H9 (cell line): Measurements from ENCODE around the gene WWC2. TPM values are rescaled to one million over a fixed set of nuclear protein-coding genes. Genes with fewer than 3 reads are reported as not detected.

Experiments
- DNase-seq: peaks from one replicate; pipeline ENCODE4 v3.0.0-alpha.2; 2017
- H2AFZ ChIP-seq: one replicate; pipeline ENCODE4 v1.6.1; 2013; ENCODE audit warnings: mild to moderate bottlenecking, low read length, control low read depth, moderate library complexity
- H2AK5ac ChIP-seq: 2 replicates; pipeline ENCODE4 v1.6.1; 2013; ENCODE audit warnings: low read length, control low read depth, mixed read lengths; ENCODE audit not compliant: insufficient read length
- H2BK120ac ChIP-seq: one replicate; pipeline ENCODE4 v1.6.1; 2013; ENCODE audit warnings: low read depth, mild to moderate bottlenecking, low read length, control low read depth, inconsistent platforms; ENCODE audit not compliant: poor library complexity, severe bottlenecking
- H2BK12ac ChIP-seq: 2 replicates; pipeline ENCODE4 v1.6.1; 2013; ENCODE audit warnings: low read length, control low read depth, mixed read lengths, low read depth; ENCODE audit not compliant: insufficient read length
- H2BK15ac ChIP-seq: 2 replicates; pipeline ENCODE4 v1.6.1; 2013; ENCODE audit warnings: low read depth, low read length, control low read depth
- H2BK20ac ChIP-seq: one replicate; pipeline ENCODE4 v1.6.1; 2013; ENCODE audit warnings: low read depth, mild to moderate bottlenecking, low read length, control low read depth, inconsistent platforms; ENCODE audit not compliant: poor library complexity, severe bottlenecking
- H2BK5ac ChIP-seq: 2 replicates; pipeline ENCODE4 v1.6.1; 2013; ENCODE audit warnings: low read length, control low read depth, mixed read lengths; ENCODE audit not compliant: insufficient read length
- H3K14ac ChIP-seq: 2 replicates; pipeline ENCODE4 v1.6.1; 2013; ENCODE audit warnings: low read length, control low read depth; ENCODE audit not compliant: insufficient read depth
- H3K18ac ChIP-seq: 2 replicates; pipeline ENCODE4 v1.6.1; 2013; ENCODE audit warnings: low read depth, mild to moderate bottlenecking, mixed read lengths, low read length, control low read depth; ENCODE audit not compliant: insufficient read length
- H3K23ac ChIP-seq: 2 replicates; pipeline ENCODE4 v1.6.1; 2013; ENCODE audit warnings: low read length, control low read depth, mixed read lengths, low read depth; ENCODE audit not compliant: insufficient read length
- H3K23me2 ChIP-seq: 2 replicates; pipeline ENCODE4 v1.6.1; 2013; ENCODE audit warnings: low read depth, mild to moderate bottlenecking, mixed read lengths, low read length, control low read depth; ENCODE audit not compliant: insufficient read length, poor library complexity, severe bottlenecking
- H3K27ac ChIP-seq: 2 replicates; pipeline ENCODE4 v1.5.1; 2013; ENCODE audit warnings: low read length, control low read depth, mixed read lengths, low read depth; ENCODE audit not compliant: insufficient read length
- H3K27me3 ChIP-seq: 2 replicates; pipeline ENCODE4 v1.6.1; 2013; ENCODE audit warnings: low read length, control low read depth, inconsistent platforms; ENCODE audit not compliant: insufficient read depth
- H3K4ac ChIP-seq: 2 replicates; pipeline ENCODE4 v1.6.1; 2013; ENCODE audit warnings: low read depth, mild to moderate bottlenecking, control low read depth, inconsistent platforms, low read length, moderate library complexity
- H3K4me1 ChIP-seq: 2 replicates; pipeline ENCODE4 v1.6.1; 2013; ENCODE audit warnings: low read length, control low read depth, inconsistent platforms; ENCODE audit not compliant: insufficient read depth
- H3K4me2 ChIP-seq: 2 replicates; pipeline ENCODE4 v1.6.1; 2013; ENCODE audit warnings: low read length, control low read depth, mixed read lengths; ENCODE audit not compliant: insufficient read length, insufficient read depth
- H3K56ac ChIP-seq: 2 replicates; pipeline ENCODE4 v1.6.1; 2013; ENCODE audit warnings: low read depth, mild to moderate bottlenecking, mixed read lengths, low read length, control low read depth; ENCODE audit not compliant: insufficient read length
- H3K79me1 ChIP-seq: 2 replicates; pipeline ENCODE4 v1.6.1; 2013; ENCODE audit warnings: low read depth, mild to moderate bottlenecking, moderate library complexity, low read length, control low read depth, inconsistent platforms; ENCODE audit not compliant: insufficient read depth, poor library complexity, severe bottlenecking
- H3K79me2 ChIP-seq: 2 replicates; pipeline ENCODE4 v1.6.1; 2013; ENCODE audit warnings: low read length, control low read depth, inconsistent platforms; ENCODE audit not compliant: insufficient read depth
- H3K9ac ChIP-seq: 2 replicates; pipeline ENCODE4 v1.6.1; 2013; ENCODE audit warnings: low read length, control low read depth, mixed read lengths; ENCODE audit not compliant: insufficient read length; ENCODE audit errors: extremely low read depth
- H3K9me3 ChIP-seq: one replicate; pipeline ENCODE4 v1.6.1; 2013; ENCODE audit warnings: low read depth, low read length, inconsistent platforms; ENCODE audit not compliant: control insufficient read depth
- H3T11ph ChIP-seq: one replicate; pipeline ENCODE4 v1.6.1; 2013; ENCODE audit warnings: mild to moderate bottlenecking, low read length, control low read depth, inconsistent platforms
- H4K20me1 ChIP-seq: one replicate; pipeline ENCODE4 v1.6.1; 2013; ENCODE audit not compliant: control insufficient read depth, insufficient read length, insufficient read depth
- H4K5ac ChIP-seq: 2 replicates; pipeline ENCODE4 v1.6.1; 2013; ENCODE audit warnings: low read depth, mild to moderate bottlenecking, mixed read lengths, low read length, control low read depth; ENCODE audit not compliant: insufficient read length
- H4K8ac ChIP-seq: replicated peaks from 2 replicates; pipeline ENCODE4 v1.6.1; 2013; ENCODE audit warnings: low read length, control low read depth, mixed read lengths, low read depth; ENCODE audit not compliant: insufficient read length
- H4K91ac ChIP-seq: 2 replicates; pipeline ENCODE4 v1.6.1; 2013; ENCODE audit warnings: low read depth, mild to moderate bottlenecking, moderate library complexity, mixed read lengths, low read length, control low read depth; ENCODE audit not compliant: insufficient read length
- H3K27ac Mint-ChIP-seq, 3 experiments: 2 replicates in 2 of 3; 3 replicates in 1 of 3; pipeline ENCODE4 v1.8.0; 2020 to 2021; ENCODE audit warnings: mixed read lengths in 3 of 3, mild to moderate bottlenecking in 1 of 3, moderate library complexity in 1 of 3
- H3K27me3 Mint-ChIP-seq: 2 replicates; pipeline ENCODE4 v1.8.0; 2021; ENCODE audit warnings: low read depth, mild to moderate bottlenecking, moderate library complexity, mixed read lengths
- H3K36me3 Mint-ChIP-seq, 3 experiments: 2 replicates in 2 of 3; 3 replicates in 1 of 3; pipeline ENCODE4 v1.8.0; 2020 to 2021; ENCODE audit warnings: low read depth in 3 of 3, mixed read lengths in 3 of 3; ENCODE audit not compliant: insufficient read depth in 1 of 3
- H3K4me1 Mint-ChIP-seq, 2 experiments: 2 replicates each; pipeline ENCODE4 v1.8.0; 2020; ENCODE audit warnings: mixed read lengths in 2 of 2
- H3K4me3 Mint-ChIP-seq, 2 experiments: 2 replicates in 1 of 2; 3 replicates in 1 of 2; pipeline ENCODE4 v1.8.0; 2020 to 2021; ENCODE audit warnings: mild to moderate bottlenecking in 2 of 2, mixed read lengths in 2 of 2, moderate library complexity in 1 of 2
- H3K9me3 Mint-ChIP-seq, 2 experiments: 2 replicates in 1 of 2; 3 replicates in 1 of 2; pipeline ENCODE4 v1.8.0; 2020; ENCODE audit warnings: mild to moderate bottlenecking in 2 of 2, mixed read lengths in 2 of 2, moderate library complexity in 1 of 2
- CTCF ChIP-seq: fragments of 200-600 bp; sonication (generic); conservative IDR thresholded peaks from 3 replicates; pipeline ENCODE4 v1.8.0; 2021; ENCODE audit warnings: antibody characterized with exemption, mild to moderate bottlenecking
- WGBS: extraction: QIAGEN DNeasy Blood & Tissue Kit; methylation state at CpG from one replicate; pipeline ENCODE4 v1.1.7; 2013; ENCODE audit warnings: missing lambda C conversion rate, low lambda C conversion rate, mixed read lengths; ENCODE audit not compliant: insufficient read length; ENCODE audit errors: extremely low coverage; 5-methylcytosine and 5-hydroxymethylcytosine counted together
- total RNA-seq: library from RNA; stranded (reverse); gene quantifications from 2 replicates; pipeline ENCODE4 v1.2.1, GENCODE V29; 2021

Gene WWC2
- total RNA-seq, 1 experiment from 2014 or later: 106 TPM

- H3K79me2 ChIP-seq: no peaks in the 10 kb centered on the region
- H3K27me3 ChIP-seq: no peaks in the 10 kb centered on the region
- no peak for DNase-seq
- H3K4ac ChIP-seq: no peak overlapping the region
- no peak overlapping the region for H3K9ac ChIP-seq
- no peak overlapping the region for H2BK12ac ChIP-seq
- no peak overlapping the region for H2AFZ ChIP-seq
- Mint-ChIP-seq H3K27me3 (peaks cover 3% of the 10 kb centered on the region), H3K4me3 (no peak overlapping the region), H3K36me3 (peaks cover 8 to 22% (median 15%) of the 10 kb centered on the region in 3 experiments), H3K4me1 (no peaks in the 10 kb centered on the region), H3K27ac (no peak overlapping the region), H3K9me3 (peaks cover 19 to 22% of the 10 kb centered on the region in 2 experiments)
- H3K14ac ChIP-seq: no peak overlapping the region
- no peak overlapping the region for H3K4me2 ChIP-seq
- no peak overlapping the region for H4K5ac ChIP-seq
- no peaks in the 10 kb centered on the region for H3K4me1 ChIP-seq
- H4K20me1 ChIP-seq: no peaks in the 10 kb centered on the region
- no peak overlapping the region for H4K91ac ChIP-seq
- no peak overlapping the region for H3T11ph ChIP-seq
- WGBS: no CpG with 5 or more reads among the region's 6 CpGs
- H3K9me3 ChIP-seq: no peaks in the 10 kb centered on the region
- no peak overlapping the region for H3K23ac ChIP-seq
- no peak overlapping the region for H3K56ac ChIP-seq
- no peak overlapping the region for H2BK15ac ChIP-seq
- no peaks in the 10 kb centered on the region for H3K23me2 ChIP-seq
- H3K79me1 ChIP-seq: no peaks in the 10 kb centered on the region
- H2BK120ac ChIP-seq: no peak overlapping the region
- no peak overlapping the region for H2BK5ac ChIP-seq
- H2BK20ac ChIP-seq: no peak overlapping the region
- no peak overlapping the region for H3K27ac ChIP-seq
- no peak overlapping the region for H4K8ac ChIP-seq
- no peak overlapping the region for H2AK5ac ChIP-seq
- no peak for TF ChIP-seq CTCF
- no peak overlapping the region for H3K18ac ChIP-seq
Observed at GRCh38 chr4:183329244-183329643, 230.2 kb downstream of the WWC2 start.
